Upper lobe of left lung (tissue), 6 donors: ENCODE measurements around the gene ZNF215. TPM values are rescaled to one million over a fixed set of nuclear protein-coding genes. Genes with fewer than 3 reads are reported as not detected.

Source experiments
- ATAC-seq, 2 donors: fragments of 200-7000 bp; cut with Tn5 transposase; one replicate each; pipeline ENCODE4 v1.9.1; 2022; ENCODE audit warnings: mild to moderate bottlenecking in 2 of 2, moderate library complexity in 2 of 2; ENCODE audit not compliant: low FRiP score in 2 of 2
- DNase-seq, 2 donors: peaks; one replicate each; pipeline ENCODE4 v3.0.0-alpha.2; 2019 to 2020
- H3K27ac ChIP-seq, 4 donors: fragments of 200-600 bp; sonication (generic); one replicate each; pipeline ENCODE4 v1.5.1; 2016 to 2019
- H3K27me3 ChIP-seq, 4 donors: fragments of 200-600 bp; sonication (generic); one replicate each; pipeline ENCODE4 v1.5.1; 2017 to 2019
- H3K36me3 ChIP-seq, 4 donors: fragments of 200-600 bp; sonication (generic); one replicate each; pipeline ENCODE4 v1.5.1; 2016 to 2019
- H3K4me1 ChIP-seq, 4 donors: fragments of 200-600 bp; sonication (generic); one replicate each; pipeline ENCODE4 v1.5.1; 2018 to 2019
- H3K4me3 ChIP-seq, 4 donors: fragments of 200-600 bp; sonication (generic); one replicate each; pipeline ENCODE4 v1.5.1; 2017 to 2019; ENCODE audit warnings: mild to moderate bottlenecking in 2 of 4, moderate library complexity in 1 of 4
- H3K9me3 ChIP-seq, 4 donors: fragments of 200-600 bp; sonication (generic); one replicate each; pipeline ENCODE4 v1.5.1; 2018 to 2019
- CTCF ChIP-seq, 6 experiments: fragments of 450-650 bp in 4 of 6; fragments of 200-600 bp in 2 of 6; sonication (generic) in 2 of 6; IDR thresholded peaks; one replicate each; pipeline ENCODE4 v1.5.1; 2016 to 2019; ENCODE audit warnings: antibody characterized with exemption in 6 of 6
- EP300 ChIP-seq, 4 donors: sonication (generic); formaldehyde crosslinking; IDR thresholded peaks; one replicate each; pipeline ENCODE4 v1.5.1; 2017; ENCODE audit warnings: antibody characterized with exemption in 4 of 4, control low read depth in 2 of 4
- POLR2A ChIP-seq, 4 donors: fragments of 450-650 bp; IDR thresholded peaks; one replicate each; pipeline ENCODE4 v1.5.1; 2016 to 2017; ENCODE audit warnings: antibody characterized with exemption in 4 of 4, mild to moderate bottlenecking in 2 of 4
- POLR2AphosphoS5 ChIP-seq, 2 donors: sonication (generic); formaldehyde crosslinking; IDR thresholded peaks; one replicate each; pipeline ENCODE4 v1.5.1; 2017; ENCODE audit warnings: antibody characterized with exemption in 2 of 2
- WGBS, 2 donors: methylation state at CpG; one replicate each; pipeline ENCODE4 v1.1.5; 2017 to 2018; 5-methylcytosine and 5-hydroxymethylcytosine counted together
- total RNA-seq, 6 donors: library from RNA; depleted of rRNA in 4 of 6; stranded (reverse); fragments of >200 nt in 4 of 6; gene quantifications; one replicate each; pipeline versions ENCODE4 v1.1.0 to v1.2.1, GENCODE V29; 2016 to 2021
- donor health status: DM: no; HTN: no; CAD: no; lungs with moderate emphysema.
- donor health status: DM: no; HTN: yes; CAD: no; lungs with severe emphysema.

ZNF215 gene
- total RNA-seq, 6 donors from 2014 or later, result 0.55 to 4.0 (median 2.2) TPM

GRCh38 chr11:6920702-6921101 is 5.5 kb upstream of the ZNF215 start, which contains the start of gene OR2D3:
TSS of gene OR2D3 (plus strand) at chr11:6921002. CDS start at chr11:6921002, 0 bp downstream.
- TF ChIP-seq CTCF (IDR thresholded peaks at IDR 0.05) (no peak), POLR2A (IDR thresholded peaks at IDR 0.05) (no peak), EP300 (IDR thresholded peaks at IDR 0.05) (no peak), POLR2AphosphoS5 (IDR thresholded peaks at IDR 0.05) (no peak)
- no peak within 1 kb of the TSS for H3K27ac ChIP-seq
- H3K4me1 ChIP-seq, result no peaks in the 10 kb centered on the region
- no peaks in the 10 kb centered on the region for H3K9me3 ChIP-seq
- DNase-seq (no peak), ATAC-seq (no peak)
- H3K27me3 ChIP-seq, result no peaks in the 10 kb centered on the region
- no peak within 1 kb of the TSS for H3K4me3 ChIP-seq
- no peaks in the 10 kb centered on the region for H3K36me3 ChIP-seq
- 89 to 95% methylated on average over 1 of the region's 1 CpG for WGBS, 2 donors

GRCh38 chr11:6925007-6925577 is 1.1 kb upstream of the ZNF215 start:
- Histone ChIP-seq H3K4me3 (no peak overlapping the region), H3K27ac (no peak overlapping the region), H3K27me3 (no peaks in the 10 kb centered on the region), H3K9me3 (no peaks in the 10 kb centered on the region), H3K36me3 (no peaks in the 10 kb centered on the region), H3K4me1 (peaks cover 3 to 16% (median 12%) of the 10 kb centered on the region in 4 donors)
- no peak for TF ChIP-seq CTCF (IDR thresholded peaks at IDR 0.05)
- TF ChIP-seq POLR2AphosphoS5 (IDR thresholded peaks at IDR 0.05), result no peak
- no peak for TF ChIP-seq EP300 (IDR thresholded peaks at IDR 0.05)
- no peak for TF ChIP-seq POLR2A (IDR thresholded peaks at IDR 0.05)
- ATAC-seq (no peak), DNase-seq (no peak)

DNA sequence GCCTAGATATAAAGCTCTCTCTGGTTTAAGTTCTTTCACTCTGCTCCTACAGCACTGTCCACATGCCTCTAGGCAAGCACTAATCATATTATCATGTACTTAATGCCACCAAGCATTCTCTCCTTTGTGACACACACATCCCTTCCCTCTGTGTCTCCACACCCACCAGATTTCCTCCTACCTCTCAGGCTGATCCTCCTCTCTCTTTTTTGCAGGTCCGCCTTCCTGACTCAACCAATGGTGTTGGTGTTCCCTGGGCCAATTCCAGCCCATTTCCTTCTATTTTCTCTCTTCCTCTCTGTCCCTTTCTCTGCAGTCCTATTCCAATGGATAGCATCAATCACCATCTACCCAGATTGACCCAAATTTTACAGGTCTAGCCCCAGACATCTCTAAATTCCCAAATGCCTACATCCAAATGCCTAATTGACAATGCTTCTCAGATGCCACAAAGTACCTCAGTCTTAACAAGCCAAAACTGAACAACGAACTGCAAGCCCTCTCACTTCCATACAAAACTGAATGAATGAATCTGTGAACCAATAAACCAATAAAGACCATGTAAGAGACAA is 504 bp upstream of the ZNF215 start:
- no peaks in the 10 kb centered on the region for H3K27me3 ChIP-seq
- TF ChIP-seq EP300 (IDR thresholded peaks at IDR 0.05) (no peak), CTCF (IDR thresholded peaks at IDR 0.05) (no peak), POLR2A (IDR thresholded peaks at IDR 0.05) (no peak), POLR2AphosphoS5 (IDR thresholded peaks at IDR 0.05) (no peak)
- no peaks in the 10 kb centered on the region for H3K36me3 ChIP-seq
- DNase-seq (no peak), ATAC-seq (peak in 1 of 2 donors; percentile 37)
- H3K27ac ChIP-seq, result peak overlapping the region in 1 of 4 donors; percentile 51
- 52 to 57% methylated on average over 2 of the region's 2 CpGs for WGBS, 2 donors
- no peaks in the 10 kb centered on the region for H3K9me3 ChIP-seq
- peak overlapping the region in 3 of 4 donors; percentile 58 to 61 (median 61) for H3K4me3 ChIP-seq
- peaks cover 3 to 16% (median 12%) of the 10 kb centered on the region in 4 donors for H3K4me1 ChIP-seq

DNA sequence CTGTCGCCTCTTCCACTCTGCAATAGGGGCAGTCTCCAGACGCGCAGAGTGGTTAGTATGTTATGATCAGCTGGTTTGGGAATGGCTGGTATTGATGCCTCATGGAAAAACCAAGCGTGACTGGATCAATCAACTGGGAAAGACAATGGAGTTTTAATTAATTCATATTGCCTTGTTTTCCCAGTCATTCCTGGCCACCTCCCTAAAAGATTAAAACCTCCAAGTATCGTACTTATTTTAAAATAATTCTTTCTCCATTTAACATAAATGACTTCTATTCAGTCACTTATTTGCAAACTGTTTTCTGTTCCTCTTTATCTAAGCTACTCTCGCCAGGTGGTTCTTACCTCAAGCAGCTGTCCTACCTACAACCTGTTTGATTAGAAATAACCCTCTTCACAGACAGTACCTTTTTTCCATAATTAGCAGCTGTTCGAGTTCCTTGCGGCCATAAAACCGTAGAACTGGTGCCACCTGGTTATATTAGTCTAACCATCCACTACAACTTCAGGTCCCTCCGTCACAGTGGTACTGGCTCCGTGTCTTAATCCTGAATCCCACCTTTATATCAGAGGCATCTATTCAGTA is 898 bp downstream of the ZNF215 start:
- 18 to 22% methylated on average over 11 of the region's 11 CpGs for WGBS, 2 donors
- ATAC-seq (peak in 1 of 2 donors; percentile 19), DNase-seq (no peak)
- Histone ChIP-seq H3K4me1 (peaks cover 3 to 16% (median 12%) of the 10 kb centered on the region in 4 donors), H3K9me3 (no peaks in the 10 kb centered on the region), H3K36me3 (no peaks in the 10 kb centered on the region), H3K27ac (peak overlapping the region in 1 of 4 donors; percentile 64), H3K4me3 (peak overlapping the region; percentile 12 to 61 (median 60)), H3K27me3 (no peaks in the 10 kb centered on the region)
- TF ChIP-seq CTCF (IDR thresholded peaks at IDR 0.05) (no peak), EP300 (IDR thresholded peaks at IDR 0.05) (no peak), POLR2A (IDR thresholded peaks at IDR 0.05) (no peak), POLR2AphosphoS5 (IDR thresholded peaks at IDR 0.05) (no peak)
